ENCODE data around the gene GPD2. TPM values are rescaled to one million over a fixed set of nuclear protein-coding genes. Genes with fewer than 3 reads are reported as not detected.
"Not testable (repeated sequence)": the region's sequence is repeated elsewhere in the genome, so short reads cannot be mapped to it uniquely, and the experiment has no call there.

GPD2 gene
- total RNA-seq, 2 donors from 2014 or later = 61.1 to 76.2 TPM

DNA sequence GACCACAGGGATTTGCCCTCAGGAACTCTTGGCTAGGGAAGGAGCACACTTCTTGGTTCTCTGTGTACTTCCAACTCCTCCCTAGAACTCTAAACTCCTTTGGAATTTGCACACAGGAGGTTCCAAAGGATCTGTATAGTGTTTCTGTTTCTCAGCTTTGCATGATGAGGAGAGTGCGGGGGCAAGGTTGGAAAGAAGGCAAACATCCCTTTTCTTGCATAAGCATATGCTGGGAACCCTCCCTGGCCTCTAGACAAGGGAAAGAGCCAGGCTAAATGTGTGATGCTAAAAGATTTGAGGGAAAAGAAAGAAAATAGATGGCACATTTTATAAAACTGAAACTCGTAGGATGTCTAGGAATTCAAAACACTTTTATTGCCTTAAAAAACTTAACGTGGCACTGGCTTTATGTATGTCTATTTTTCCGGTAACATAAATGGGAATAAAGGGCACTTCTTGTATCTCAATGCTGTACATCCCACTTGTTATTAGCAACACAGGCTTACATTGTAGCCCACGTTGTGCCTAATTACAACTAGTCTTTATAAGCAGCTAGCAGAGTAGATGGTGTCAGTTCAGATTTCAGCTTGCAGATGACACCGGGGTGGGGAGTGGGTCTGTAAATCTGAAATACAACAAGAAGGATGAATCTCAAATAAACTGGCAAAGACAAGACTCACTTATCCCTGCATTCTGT lies 165.8 kb downstream of the GPD2 start:
- Histone ChIP-seq H3K36me3 (no peaks in the 10 kb centered on the region), H3K4me3 (no peak overlapping the region), H3K27me3 (no peaks in the 10 kb centered on the region), H3K9ac (ENCODE audit: low read depth in 2 of 2, low read length in 2 of 2) (no peak overlapping the region), H3K4me1 (no peaks in the 10 kb centered on the region), H3K9me3 (no peaks in the 10 kb centered on the region), H3K27ac (no peak overlapping the region)
- intact Hi-C loops (cut with DNase I) = no loop called here
- no peak for DNase-seq
- TF ChIP-seq, protein P1, sequence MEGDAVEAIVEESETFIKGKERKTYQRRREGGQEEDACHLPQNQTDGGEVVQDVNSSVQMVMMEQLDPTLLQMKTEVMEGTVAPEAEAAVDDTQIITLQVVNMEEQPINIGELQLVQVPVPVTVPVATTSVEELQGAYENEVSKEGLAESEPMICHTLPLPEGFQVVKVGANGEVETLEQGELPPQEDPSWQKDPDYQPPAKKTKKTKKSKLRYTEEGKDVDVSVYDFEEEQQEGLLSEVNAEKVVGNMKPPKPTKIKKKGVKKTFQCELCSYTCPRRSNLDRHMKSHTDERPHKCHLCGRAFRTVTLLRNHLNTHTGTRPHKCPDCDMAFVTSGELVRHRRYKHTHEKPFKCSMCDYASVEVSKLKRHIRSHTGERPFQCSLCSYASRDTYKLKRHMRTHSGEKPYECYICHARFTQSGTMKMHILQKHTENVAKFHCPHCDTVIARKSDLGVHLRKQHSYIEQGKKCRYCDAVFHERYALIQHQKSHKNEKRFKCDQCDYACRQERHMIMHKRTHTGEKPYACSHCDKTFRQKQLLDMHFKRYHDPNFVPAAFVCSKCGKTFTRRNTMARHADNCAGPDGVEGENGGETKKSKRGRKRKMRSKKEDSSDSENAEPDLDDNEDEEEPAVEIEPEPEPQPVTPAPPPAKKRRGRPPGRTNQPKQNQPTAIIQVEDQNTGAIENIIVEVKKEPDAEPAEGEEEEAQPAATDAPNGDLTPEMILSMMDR (IDR thresholded peaks at IDR 0.05) = no peak

- DNase-seq = no peak
- Histone ChIP-seq H3K4me3 (no peak overlapping the region), H3K4me1 (no peaks in the 10 kb centered on the region), H3K27ac (no peak overlapping the region), H3K9ac (ENCODE audit: low read depth in 2 of 2, low read length in 2 of 2) (no peak overlapping the region), H3K27me3 (no peaks in the 10 kb centered on the region), H3K9me3 (no peaks in the 10 kb centered on the region), H3K36me3 (no peaks in the 10 kb centered on the region)
- TF ChIP-seq, protein P1 (IDR thresholded peaks at IDR 0.05) = no peak
- intact Hi-C loops (cut with DNase I) = no loop called here
Measured at GRCh38 chr2:156602552-156602933, 166.4 kb downstream of the GPD2 start.

DNA sequence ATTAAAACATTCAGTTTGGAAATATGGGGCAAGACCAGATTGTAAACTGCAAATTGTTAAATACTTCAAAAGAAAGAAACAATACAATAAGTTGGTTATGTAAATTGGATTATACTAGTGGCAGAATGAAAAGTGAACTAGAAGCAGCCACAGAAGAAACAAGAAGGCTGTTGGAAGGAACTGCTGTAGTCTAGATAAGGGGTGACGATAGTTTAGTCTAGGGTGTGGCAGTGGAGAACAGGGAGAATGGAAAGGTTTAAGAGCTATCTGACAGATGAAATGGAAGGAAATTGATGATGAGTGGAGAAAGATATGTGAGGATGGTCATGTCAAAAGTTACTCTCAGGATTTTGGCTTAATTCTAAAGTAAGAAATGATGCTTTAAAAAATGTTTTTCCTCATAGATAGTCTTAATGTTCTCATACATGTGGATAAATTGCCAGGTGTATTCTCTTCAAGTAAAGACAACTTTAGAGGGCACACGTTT lies 179.7 kb downstream of the GPD2 start:
- Histone ChIP-seq H3K27ac (no peak overlapping the region), H3K27me3 (no peaks in the 10 kb centered on the region), H3K4me1 (no peaks in the 10 kb centered on the region), H3K36me3 (no peaks in the 10 kb centered on the region), H3K9me3 (no peaks in the 10 kb centered on the region), H3K4me3 (no peak overlapping the region), H3K9ac (ENCODE audit: low read depth in 2 of 2, low read length in 2 of 2) (no peak overlapping the region)
- intact Hi-C loops (cut with DNase I) = no loop called here
- TF ChIP-seq, protein P1 (IDR thresholded peaks at IDR 0.05) = no peak
- no peak for DNase-seq

- intact Hi-C loops (cut with DNase I); H3K4me1 ChIP-seq; DNase-seq: not testable (repeated sequence)
Measured at GRCh38 chr2:156618071-156618470, 181.9 kb downstream of the GPD2 start.

GRCh38 chr2:156619021-156619539 lies 182.9 kb downstream of the GPD2 start:
- intact Hi-C loops (cut with DNase I) = no loop called here
- Histone ChIP-seq H3K4me1 (no peaks in the 10 kb centered on the region), H3K9ac (ENCODE audit: low read depth in 2 of 2, low read length in 2 of 2) (no peak overlapping the region), H3K36me3 (no peaks in the 10 kb centered on the region), H3K27me3 (no peaks in the 10 kb centered on the region), H3K4me3 (no peak overlapping the region), H3K27ac (no peak overlapping the region), H3K9me3 (no peaks in the 10 kb centered on the region)
- TF ChIP-seq, protein P1 (IDR thresholded peaks at IDR 0.05) = no peak
- DNase-seq = no peak

More at GRCh38 chr2:156618071-156618470, 181.9 kb downstream of the GPD2 start:
- H3K9ac ChIP-seq (ENCODE audit: low read depth in 2 of 2, low read length in 2 of 2); H3K27ac ChIP-seq; H3K4me3 ChIP-seq; H3K27me3 ChIP-seq; H3K36me3 ChIP-seq; H3K9me3 ChIP-seq: not testable (repeated sequence)

- TF ChIP-seq, protein P1 (IDR thresholded peaks at IDR 0.05) = no peak
- Histone ChIP-seq H3K4me1 (no peaks in the 10 kb centered on the region), H3K36me3 (no peaks in the 10 kb centered on the region), H3K27me3 (no peaks in the 10 kb centered on the region), H3K9ac (ENCODE audit: low read depth in 2 of 2, low read length in 2 of 2) (no peak overlapping the region), H3K9me3 (no peaks in the 10 kb centered on the region), H3K27ac (no peak overlapping the region), H3K4me3 (no peak overlapping the region)
- intact Hi-C loops (cut with DNase I) = no loop called here
- no peak for DNase-seq
Measured at GRCh38 chr2:156622491-156622890, 186.3 kb downstream of the GPD2 start.

All from colonic mucosa (tissue), 4 donors.